Inflammatory macrophage treated with lipopolysaccharide for 1 hour (primary cell): Measurements from ENCODE around the gene IRF1.

Experiments used
- DNase-seq, 2 donors: peaks; one replicate each; pipeline ENCODE4 v3.0.0-alpha.2; 2020 to 2022

Gene IRF1

DNA sequence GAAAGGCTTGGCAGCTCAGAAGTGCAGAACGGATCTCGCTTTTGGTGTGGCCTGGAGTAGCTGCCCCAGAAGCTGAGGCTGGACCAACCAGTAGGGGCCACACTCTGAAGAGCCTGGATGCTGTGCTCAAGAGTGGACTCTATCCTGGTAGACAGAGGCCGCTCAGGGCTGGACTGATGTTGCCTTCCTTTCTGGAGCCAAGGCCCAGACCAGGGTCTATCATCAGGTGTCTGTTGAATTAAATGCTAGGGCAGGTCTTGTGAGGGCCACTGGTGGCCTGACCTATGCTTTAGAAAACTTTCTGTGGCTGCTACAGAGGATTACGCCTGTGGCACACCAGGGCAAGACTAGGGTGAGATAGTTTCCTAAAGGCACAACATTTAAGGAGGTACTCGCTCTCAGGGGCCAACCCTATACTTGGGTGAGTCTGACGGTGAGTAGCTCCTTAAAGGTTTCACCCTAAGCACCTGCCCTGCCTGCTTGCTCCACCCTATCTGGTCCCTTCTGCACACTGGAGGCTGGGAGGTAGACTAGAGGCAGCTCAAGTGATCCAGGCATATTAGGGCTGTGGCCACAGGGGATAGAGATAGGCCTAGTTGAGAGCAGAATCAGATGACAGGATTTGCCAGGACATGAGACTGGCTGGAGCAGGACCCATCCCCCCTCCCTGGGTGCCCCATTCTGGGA is 9.8 kb upstream of the IRF1 start:
- peak in 1 of 2 donors; percentile 3 for DNase-seq

DNA sequence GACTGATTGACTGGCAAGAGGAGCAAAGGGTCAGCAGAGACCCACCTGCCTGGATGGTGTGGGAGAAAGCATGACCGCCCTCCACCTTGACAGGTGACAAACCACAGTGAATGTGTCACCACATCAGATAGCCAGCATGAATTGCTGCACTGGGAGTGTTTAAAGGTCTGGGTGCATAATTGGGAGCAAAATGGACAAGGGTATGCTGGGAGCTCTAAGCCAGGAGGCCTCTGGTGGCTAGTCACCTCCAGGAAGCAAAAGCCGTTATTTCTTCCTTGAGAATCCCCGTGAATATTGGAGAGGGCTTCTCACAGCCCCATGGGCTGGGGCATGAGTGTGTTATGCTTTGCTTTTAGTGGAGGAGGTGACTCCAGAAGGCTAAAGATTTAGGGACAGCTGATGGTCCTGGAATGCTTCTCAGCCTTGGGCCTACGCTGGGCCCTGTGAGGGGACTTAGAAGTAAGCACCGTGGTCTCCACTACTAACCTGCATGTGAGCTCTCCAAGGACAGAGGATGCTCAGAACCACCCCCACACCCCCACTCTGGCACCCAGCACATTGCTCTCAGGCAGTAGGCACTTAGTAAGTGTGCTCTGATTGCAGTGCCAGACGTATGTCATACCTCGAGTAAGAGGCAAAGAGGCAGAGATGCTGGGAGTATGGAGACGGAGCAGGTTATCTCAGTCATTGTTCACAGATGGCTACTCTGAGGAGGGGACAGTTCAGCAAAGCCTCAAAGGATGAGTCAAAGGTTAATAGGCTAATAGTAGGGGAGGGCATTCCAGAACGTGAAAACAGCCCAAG is 9.1 kb upstream of the IRF1 start:
- peak in 1 of 2 donors; percentile 34 for DNase-seq

- peak in 1 of 2 donors; percentile 1 for DNase-seq
Measured at GRCh38 chr5:132498686-132499271, 8.2 kb upstream of the IRF1 start.

DNA sequence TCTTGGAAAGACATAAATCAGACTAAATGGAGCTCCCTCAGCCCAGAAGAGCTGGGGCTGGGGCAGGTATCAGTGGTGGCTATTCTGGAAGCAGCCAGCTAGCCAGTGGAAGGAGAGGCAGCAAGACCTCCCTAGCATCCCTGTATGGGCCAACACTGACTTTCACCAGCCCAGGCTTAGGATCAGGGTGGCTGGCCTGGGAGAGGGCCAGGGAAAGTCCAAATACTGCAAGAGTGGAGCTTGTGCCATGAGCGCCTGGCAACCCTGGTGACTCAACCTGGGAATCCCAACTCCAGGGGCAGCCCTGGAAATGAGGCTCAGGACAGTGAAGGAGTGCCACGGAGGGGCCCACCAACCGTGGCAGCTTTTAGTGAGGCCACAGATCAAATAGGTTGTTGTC is 7.6 kb upstream of the IRF1 start:
- peak; percentile 90 to 96 for DNase-seq

GRCh38 chr5:132497488-132497997 is 7.0 kb upstream of the IRF1 start:
- peak in 1 of 2 donors; percentile 26 for DNase-seq

DNA sequence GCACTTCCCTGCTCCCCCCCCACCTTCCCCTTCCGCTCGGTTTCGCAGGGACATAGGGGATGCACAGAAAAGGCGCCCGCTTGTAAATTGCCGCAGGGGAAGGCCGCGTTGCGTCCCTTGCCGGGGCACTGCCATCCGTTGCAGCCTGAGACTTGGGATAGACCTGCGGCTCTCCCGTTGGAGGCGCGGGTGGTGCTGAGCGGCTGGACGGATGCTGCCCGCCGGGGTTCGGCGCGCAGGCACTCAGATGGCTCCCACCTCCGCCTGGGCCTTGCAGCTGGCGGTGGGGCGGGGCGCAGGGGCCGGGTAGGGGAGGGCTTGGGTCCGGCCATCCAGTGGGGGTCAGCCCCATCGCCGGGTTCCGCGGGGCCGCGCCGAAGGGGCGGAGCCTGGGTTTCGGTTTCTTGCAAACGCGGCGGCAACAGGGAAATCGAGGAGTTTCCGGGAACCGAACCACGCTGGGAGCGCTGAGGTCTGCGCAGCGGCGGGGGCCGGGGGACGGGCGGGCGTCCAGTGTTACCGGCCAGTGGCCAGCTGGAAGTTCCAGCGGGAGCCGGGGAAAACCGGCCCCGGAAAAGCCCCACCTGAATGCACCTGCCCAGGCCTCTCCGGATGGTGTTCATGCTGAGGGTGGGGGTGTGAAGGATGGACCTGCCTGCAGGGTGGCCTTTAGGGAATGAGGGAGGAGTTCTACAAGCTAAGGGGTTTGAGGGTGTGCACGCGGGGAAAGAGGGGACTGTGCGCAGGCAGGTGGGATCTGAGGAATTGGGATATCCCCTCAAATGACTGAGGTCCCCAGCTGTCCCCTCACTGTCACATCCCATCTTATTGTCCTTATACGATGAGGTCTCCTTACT is 6.3 kb upstream of the IRF1 start:
- peak; percentile 95 to 98 for DNase-seq

DNA sequence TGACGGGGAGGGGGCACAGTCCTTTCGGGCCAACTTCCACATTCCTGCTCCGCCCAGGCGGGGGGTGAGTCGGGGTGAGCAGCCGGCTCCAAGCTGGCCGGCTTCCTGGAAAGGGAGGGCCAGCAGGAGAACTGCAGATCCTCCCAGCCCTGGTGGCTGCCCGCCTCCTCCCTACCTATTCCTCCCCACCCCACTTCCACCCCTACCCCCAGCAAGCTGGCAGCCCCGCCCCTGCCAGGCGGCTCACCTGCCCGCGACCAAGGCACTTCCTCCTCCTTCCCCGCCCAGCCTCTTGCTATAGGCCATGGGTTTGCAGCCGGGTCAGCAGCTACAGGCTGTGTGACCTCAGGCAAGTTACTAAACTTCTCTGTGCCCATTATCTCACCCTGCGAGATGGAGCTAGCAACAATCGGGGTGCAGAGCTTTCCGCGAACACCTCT is 5.6 kb upstream of the IRF1 start:
- peak; percentile 78 to 85 for DNase-seq

GRCh38 chr5:132495667-132496190 is 5.2 kb upstream of the IRF1 start:
- peak; percentile 81 to 94 for DNase-seq

DNA sequence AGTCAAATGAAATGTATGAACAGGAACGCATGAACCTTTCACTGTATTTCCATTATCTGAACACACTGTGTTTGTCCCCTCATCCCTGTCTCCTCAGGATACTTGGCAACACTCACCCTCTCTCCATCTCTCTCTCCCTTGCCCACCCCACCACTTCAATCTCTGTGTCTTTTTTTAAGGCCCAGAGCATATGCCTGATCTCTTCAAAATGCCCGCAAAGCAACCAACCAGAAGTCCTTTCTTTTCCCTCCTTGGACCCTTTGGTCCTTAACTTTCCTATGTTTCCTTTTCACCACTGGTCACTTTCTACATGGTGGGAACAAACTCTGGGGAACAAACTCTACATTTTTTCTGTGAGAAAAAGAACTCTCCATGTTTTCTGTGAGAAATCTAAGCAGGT is 3.2 kb upstream of the IRF1 start:
- DNase-seq, result no peak

GRCh38 chr5:132493241-132493640 is 2.7 kb upstream of the IRF1 start:
- DNase-seq, result no peak

- peak; percentile 58 to 74 for DNase-seq
Measured at GRCh38 chr5:132492386-132493125, 2.0 kb upstream of the IRF1 start.

- peak; percentile 50 to 67 for DNase-seq
Measured at GRCh38 chr5:132491368-132492364, 1.1 kb upstream of the IRF1 start.

DNA sequence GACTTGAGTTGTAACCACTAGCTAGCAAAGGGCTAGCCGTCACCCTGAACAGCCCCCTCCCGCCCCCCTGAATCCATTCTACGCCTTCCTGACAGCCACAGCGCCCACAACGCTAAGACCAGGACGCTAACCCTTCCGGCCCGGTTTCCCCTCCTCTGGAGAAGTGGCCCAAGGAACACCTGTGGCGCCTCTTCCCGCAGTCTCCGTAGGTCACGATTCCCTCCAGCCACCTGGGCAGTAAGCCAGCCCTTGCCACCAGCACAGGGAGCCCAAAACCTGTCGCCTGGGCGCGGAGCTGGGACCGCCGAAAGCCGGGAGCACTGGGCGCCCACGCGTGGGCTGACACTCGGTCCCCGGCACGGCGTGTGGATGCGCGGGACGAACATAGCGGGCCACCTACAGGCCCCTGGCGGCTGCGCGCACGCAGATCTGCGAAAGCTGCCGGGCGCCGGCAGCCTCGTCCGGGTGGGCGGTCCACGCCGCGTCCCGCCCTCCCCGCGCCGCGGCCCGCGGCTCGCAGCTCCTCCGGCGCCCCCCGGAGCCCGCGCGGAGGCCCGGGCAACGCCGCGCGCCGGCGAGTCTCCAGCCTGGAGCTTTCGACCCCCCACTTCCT is 596 bp downstream of the IRF1 start:
- DNase-seq, result peak in 1 of 2 donors; percentile 53

DNA sequence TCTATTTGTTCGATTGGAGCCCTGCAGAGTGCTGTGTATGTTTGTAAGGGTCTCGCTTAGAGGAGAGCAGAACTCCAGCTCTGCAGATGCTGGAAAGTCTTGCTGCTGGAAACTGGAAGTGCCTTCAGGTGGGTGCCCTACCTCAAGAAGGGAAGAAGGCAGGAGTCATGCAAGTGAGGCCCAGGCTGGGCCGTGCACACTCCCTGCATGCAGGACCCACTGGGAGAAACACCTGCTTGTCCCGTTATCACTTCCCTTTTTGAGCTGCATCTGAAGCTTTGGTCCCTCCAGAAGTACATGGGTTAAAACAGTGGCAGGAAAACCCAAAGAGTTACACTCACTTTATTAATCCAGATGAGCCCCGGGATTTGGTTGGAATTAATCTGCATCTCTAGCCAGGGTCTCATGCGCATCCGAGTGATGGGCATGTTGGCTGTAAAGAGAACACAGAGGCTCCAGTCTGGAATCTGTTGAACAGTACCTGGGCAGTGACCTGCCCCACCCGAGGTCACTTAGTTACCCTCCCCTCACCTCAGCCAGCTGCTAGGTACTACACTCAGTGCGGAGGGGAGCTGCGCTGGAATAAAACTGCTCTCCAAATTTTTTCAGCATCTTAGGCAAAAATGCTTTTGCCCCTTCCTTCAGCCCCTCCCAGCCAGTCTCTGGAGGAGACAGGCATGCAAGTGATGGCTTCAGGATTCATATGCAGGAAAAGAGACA is 1.4 kb downstream of the IRF1 start:
- no peak for DNase-seq

- no peak for DNase-seq
Measured at GRCh38 chr5:132488590-132488989, 2.0 kb downstream of the IRF1 start.

DNA sequence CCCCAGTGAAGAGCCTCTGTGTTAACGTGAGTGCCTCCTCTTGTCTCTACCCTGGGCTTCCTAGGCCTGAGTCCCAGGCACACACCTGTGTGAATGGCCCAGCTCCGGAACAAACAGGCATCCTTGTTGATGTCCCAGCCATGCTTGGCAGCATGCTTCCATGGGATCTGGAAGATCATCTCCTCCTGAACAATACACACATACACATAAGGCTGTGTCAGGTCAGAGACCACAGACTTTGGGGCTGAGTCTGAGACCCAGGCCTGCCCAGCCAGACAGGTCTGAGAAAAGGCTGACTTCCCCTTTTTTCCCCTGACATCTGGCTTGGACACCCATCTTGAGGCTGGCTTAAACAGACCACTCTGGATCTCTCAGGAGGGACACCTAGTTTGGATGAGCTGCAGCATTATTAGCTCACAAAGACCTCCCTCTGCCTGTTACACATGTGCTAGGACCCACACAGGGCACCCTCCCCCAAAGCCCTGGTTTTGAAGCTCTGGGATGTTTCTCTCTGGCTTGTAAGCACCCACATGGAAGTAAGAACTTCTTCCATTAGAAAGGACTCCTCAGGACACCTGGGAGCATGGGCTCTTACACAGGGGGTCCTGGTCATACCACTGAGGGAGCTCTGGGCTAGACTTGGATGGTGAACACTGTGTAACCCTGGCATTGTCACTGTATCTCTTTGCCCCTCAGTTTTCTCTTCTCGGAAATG is 2.6 kb downstream of the IRF1 start:
- no peak for DNase-seq

- DNase-seq, result no peak
Measured at GRCh38 chr5:132487095-132487428, 3.5 kb downstream of the IRF1 start.

- DNase-seq, result peak in 1 of 2 donors; percentile 1
Measured at GRCh38 chr5:132486318-132487094, 4.1 kb downstream of the IRF1 start.
